IPS-20b (cell line): ENCODE measurements around the gene OTUB1.

ENCODE experiments used
- H3K27ac ChIP-seq: one replicate; pipeline ENCODE4 v1.5.1; 2013; ENCODE audit warnings: low read length
- H3K27me3 ChIP-seq: 2 replicates; pipeline ENCODE4 v1.6.1; 2013; ENCODE audit warnings: mild to moderate bottlenecking, low read length, inconsistent platforms; ENCODE audit not compliant: insufficient read depth
- H3K36me3 ChIP-seq: 2 replicates; pipeline ENCODE4 v1.6.1; 2013; ENCODE audit warnings: low read depth, mild to moderate bottlenecking, inconsistent platforms, low read length, moderate library complexity; ENCODE audit not compliant: insufficient read depth
- H3K4me1 ChIP-seq: 2 replicates; pipeline ENCODE4 v1.6.1; 2013; ENCODE audit warnings: mild to moderate bottlenecking, control low read depth, inconsistent platforms, low read length, moderate library complexity; ENCODE audit not compliant: insufficient read depth
- H3K4me3 ChIP-seq: 2 replicates; pipeline ENCODE4 v1.5.1; 2013; ENCODE audit warnings: mild to moderate bottlenecking, low read length, inconsistent platforms
- H3K9ac ChIP-seq: 2 replicates; pipeline ENCODE4 v1.6.1; 2013; ENCODE audit warnings: low read depth, mild to moderate bottlenecking, inconsistent platforms, low read length, moderate library complexity
- H3K9me3 ChIP-seq: 2 replicates; pipeline ENCODE4 v1.6.1; 2013; ENCODE audit warnings: mild to moderate bottlenecking, low read depth, low read length, inconsistent platforms; ENCODE audit not compliant: insufficient read depth

The OTUB1 gene

GRCh38 chr11:63985812-63986155, 454 bp upstream of the OTUB1 start:
- Histone ChIP-seq H3K4me3 (peak overlapping the region; percentile 75), H3K9ac (peak overlapping the region; percentile 96; the same call in 1 of the 2 replicates), H3K27me3 (no peaks in the 10 kb centered on the region), H3K4me1 (peaks cover 12% of the 10 kb centered on the region), H3K36me3 (peaks cover 30% of the 10 kb centered on the region), H3K27ac (peak overlapping the region; percentile 12), H3K9me3 (no peaks in the 10 kb centered on the region)

GRCh38 chr11:63986932-63987513, 785 bp downstream of the OTUB1 start:
- peak overlapping the region; percentile 97 for H3K27ac ChIP-seq
- peaks cover 42% of the 10 kb centered on the region for H3K36me3 ChIP-seq

GRCh38 chr11:63991558-63991957, 5.3 kb downstream of the OTUB1 start:
- H3K4me1 ChIP-seq = peaks cover 8% of the 10 kb centered on the region

More at GRCh38 chr11:63986932-63987513, 785 bp downstream of the OTUB1 start:
- Histone ChIP-seq H3K9me3 (no peaks in the 10 kb centered on the region), H3K4me1 (peaks cover 12% of the 10 kb centered on the region), H3K27me3 (no peaks in the 10 kb centered on the region), H3K9ac (peak overlapping the region; percentile 96; the same call in 1 of the 2 replicates), H3K4me3 (peak overlapping the region; percentile 75)

GRCh38 chr11:63993100-63993499, 6.9 kb downstream of the OTUB1 start:
- H3K4me3 ChIP-seq = no peak overlapping the region
- H3K9ac ChIP-seq = no peak overlapping the region
- H3K36me3 ChIP-seq = peaks cover 85% of the 10 kb centered on the region
- H3K4me1 ChIP-seq = peaks cover 4% of the 10 kb centered on the region; the same call in 1 of the 2 replicates
- H3K9me3 ChIP-seq = no peaks in the 10 kb centered on the region
- H3K27ac ChIP-seq = no peak overlapping the region
- H3K27me3 ChIP-seq = no peaks in the 10 kb centered on the region

More at GRCh38 chr11:63991558-63991957, 5.3 kb downstream of the OTUB1 start:
- Histone ChIP-seq H3K27ac (no peak overlapping the region), H3K27me3 (no peaks in the 10 kb centered on the region), H3K9me3 (no peaks in the 10 kb centered on the region), H3K4me3 (no peak overlapping the region), H3K36me3 (peaks cover 81% of the 10 kb centered on the region), H3K9ac (no peak overlapping the region)

- Histone ChIP-seq H3K27me3 (no peaks in the 10 kb centered on the region), H3K4me1 (peaks cover 5% of the 10 kb centered on the region; the same call in 1 of the 2 replicates), H3K4me3 (no peak overlapping the region), H3K27ac (no peak overlapping the region), H3K9ac (no peak overlapping the region), H3K9me3 (no peaks in the 10 kb centered on the region), H3K36me3 (peaks cover 77% of the 10 kb centered on the region)
Measured at GRCh38 chr11:63993993-63994392, 7.8 kb downstream of the OTUB1 start.

- H3K4me3 ChIP-seq = no peak overlapping the region
- no peak overlapping the region for H3K9ac ChIP-seq
- no peak overlapping the region for H3K27ac ChIP-seq
- H3K9me3 ChIP-seq = no peaks in the 10 kb centered on the region
- H3K36me3 ChIP-seq = peaks cover 57% of the 10 kb centered on the region
- peaks cover 19% of the 10 kb centered on the region for H3K27me3 ChIP-seq
- H3K4me1 ChIP-seq = peaks cover 5% of the 10 kb centered on the region; the same call in 1 of the 2 replicates
Measured at GRCh38 chr11:63996512-63996911, 10.3 kb downstream of the OTUB1 start.

- peaks cover 5% of the 10 kb centered on the region; the same call in 1 of the 2 replicates for H3K4me1 ChIP-seq
- no peak overlapping the region for H3K9ac ChIP-seq
- no peak overlapping the region for H3K27ac ChIP-seq
- no peak overlapping the region for H3K4me3 ChIP-seq
- H3K27me3 ChIP-seq = peaks cover 26% of the 10 kb centered on the region
- peaks cover 52% of the 10 kb centered on the region for H3K36me3 ChIP-seq
- no peaks in the 10 kb centered on the region for H3K9me3 ChIP-seq
Measured at GRCh38 chr11:63997104-63997700, 11.0 kb downstream of the OTUB1 start.

GRCh38 chr11:63997801-63998337, 11.6 kb downstream of the OTUB1 start:
- peaks cover 32% of the 10 kb centered on the region for H3K27me3 ChIP-seq
- no peak overlapping the region for H3K27ac ChIP-seq
- peak overlapping the region; percentile 58; the same call in 1 of the 2 replicates for H3K4me3 ChIP-seq
- H3K4me1 ChIP-seq = peaks cover 5% of the 10 kb centered on the region; the same call in 1 of the 2 replicates
- H3K36me3 ChIP-seq = peaks cover 50% of the 10 kb centered on the region
- H3K9me3 ChIP-seq = no peaks in the 10 kb centered on the region
- H3K9ac ChIP-seq = no peak overlapping the region

GRCh38 chr11:63998558-63999348, 12.5 kb downstream of the OTUB1 start:
- Histone ChIP-seq H3K9me3 (no peaks in the 10 kb centered on the region), H3K9ac (peak overlapping the region; percentile 41; the same call in 1 of the 2 replicates), H3K4me1 (peaks cover 5% of the 10 kb centered on the region; the same call in 1 of the 2 replicates), H3K27ac (no peak overlapping the region), H3K4me3 (peak overlapping the region; percentile 58; the same call in 1 of the 2 replicates), H3K36me3 (peaks cover 41% of the 10 kb centered on the region), H3K27me3 (peaks cover 41% of the 10 kb centered on the region)

GRCh38 chr11:63999349-64000025, 13.2 kb downstream of the OTUB1 start:
- H3K9me3 ChIP-seq = no peaks in the 10 kb centered on the region
- H3K27ac ChIP-seq = no peak overlapping the region
- H3K9ac ChIP-seq = no peak overlapping the region; the same call in 1 of the 2 replicates
- peaks cover 34% of the 10 kb centered on the region for H3K36me3 ChIP-seq
- H3K4me3 ChIP-seq = peak overlapping the region; percentile 58; the same call in 1 of the 2 replicates
- H3K27me3 ChIP-seq = peaks cover 48% of the 10 kb centered on the region
- peaks cover 5% of the 10 kb centered on the region; the same call in 1 of the 2 replicates for H3K4me1 ChIP-seq
